GM19463 (cell line): ENCODE measurements around the gene CDK13.

Source experiments
- ATAC-seq: cut with Tn5 transposase; IDR thresholded peaks from one replicate; pipeline ENCODE4 v1.9.1; 2021; ENCODE audit warnings: mild to moderate bottlenecking, moderate library complexity; ENCODE audit not compliant: unreplicated experiment

Gene CDK13

DNA sequence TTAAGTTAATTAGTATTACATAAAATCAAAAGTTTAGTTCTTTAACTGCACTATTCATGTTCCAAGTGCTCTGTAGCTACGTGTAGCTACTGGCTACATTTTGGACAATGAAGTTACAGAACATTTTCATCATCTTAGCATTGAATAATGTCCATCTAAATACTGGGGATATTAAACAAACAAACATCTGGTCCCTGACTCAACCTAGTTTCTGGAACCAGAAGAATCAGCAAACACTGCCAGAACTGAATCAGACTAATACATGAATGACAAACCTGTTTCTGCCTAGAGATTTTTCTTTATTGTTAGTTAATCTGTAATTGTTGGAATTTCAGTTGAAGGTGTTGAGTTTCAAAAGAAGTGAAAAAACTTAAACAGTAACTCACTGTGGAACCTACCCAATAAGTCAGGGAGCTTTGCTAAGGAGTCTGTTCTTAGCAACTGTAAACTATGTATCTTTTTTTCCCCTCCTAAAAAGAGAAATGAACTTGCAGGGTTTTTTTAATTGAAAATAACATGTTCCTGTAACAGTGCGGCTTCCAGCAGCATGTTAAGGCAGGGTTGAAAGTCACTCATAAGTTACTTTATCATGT is 58.3 kb downstream of the CDK13 start:
- no peak for ATAC-seq

- ATAC-seq: no peak
These were observed 59.2 kb downstream of the CDK13 start for GRCh38 chr7:40009301-40009700.

DNA sequence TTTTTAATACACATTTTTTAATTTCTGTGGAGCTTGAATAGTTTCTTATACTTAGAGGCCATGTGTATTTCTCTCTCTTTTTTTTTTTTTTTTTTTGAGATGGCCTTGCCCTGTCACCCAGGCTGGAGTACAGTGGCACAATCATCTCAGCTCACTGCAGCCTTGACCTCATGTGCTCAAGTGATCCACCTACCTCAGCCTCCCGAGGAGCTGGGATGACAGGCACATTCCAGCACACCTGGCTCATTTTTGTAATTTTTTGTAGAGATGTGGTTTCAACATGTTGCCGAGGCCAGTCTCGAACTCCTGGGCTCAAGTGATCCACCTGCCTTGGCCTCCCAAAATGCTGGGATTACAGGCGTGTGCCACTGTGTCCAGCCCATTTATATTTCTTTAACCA is 64.3 kb downstream of the CDK13 start:
- ATAC-seq: no peak

- peak; percentile 91 for ATAC-seq
These were observed 65.8 kb downstream of the CDK13 start for GRCh38 chr7:40015790-40016296.

GRCh38 chr7:40019558-40019957 is 69.5 kb downstream of the CDK13 start:
- no peak for ATAC-seq

DNA sequence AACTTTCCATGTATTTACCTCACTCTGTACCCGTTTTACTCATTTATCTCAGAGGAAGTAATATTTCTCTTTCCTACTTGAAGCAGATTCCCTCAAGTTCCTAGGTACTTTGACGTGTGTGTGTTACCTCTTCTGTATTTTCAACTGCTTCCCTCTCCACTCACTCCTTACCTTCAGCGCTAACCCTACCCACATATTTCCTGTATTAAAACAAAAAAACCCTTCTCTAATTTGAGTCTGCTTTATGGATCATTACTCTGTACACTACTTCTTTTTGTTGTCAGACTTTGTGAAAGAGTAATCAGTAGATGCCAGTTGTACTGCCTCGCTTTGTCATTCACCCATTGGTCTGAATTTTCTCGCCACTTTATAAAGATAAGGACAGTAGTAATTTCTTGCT is 74.0 kb downstream of the CDK13 start:
- no peak for ATAC-seq

- no peak for ATAC-seq
These were observed 74.8 kb downstream of the CDK13 start for GRCh38 chr7:40024841-40025240.

DNA sequence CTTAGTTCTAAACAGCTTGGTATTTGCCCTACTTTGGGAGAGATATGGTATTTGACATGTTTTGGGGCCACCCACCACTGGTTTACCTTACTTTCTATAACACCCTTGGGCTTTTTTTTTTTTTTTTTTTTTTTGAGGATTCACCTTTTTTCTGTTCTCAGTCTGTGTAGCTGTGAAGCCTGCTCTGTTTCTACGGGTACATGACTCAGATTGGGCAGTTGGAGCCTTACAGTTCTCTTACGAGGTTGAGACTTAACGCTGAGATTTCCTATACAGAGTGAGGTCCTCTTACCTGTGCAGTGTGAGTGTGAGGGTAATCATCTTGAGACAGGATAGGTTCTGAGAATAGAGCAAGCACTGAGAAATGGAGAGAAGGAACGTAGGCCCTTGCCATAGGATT is 77.5 kb downstream of the CDK13 start:
- no peak for ATAC-seq

GRCh38 chr7:40033826-40034225 is 83.8 kb downstream of the CDK13 start:
- no peak for ATAC-seq

DNA sequence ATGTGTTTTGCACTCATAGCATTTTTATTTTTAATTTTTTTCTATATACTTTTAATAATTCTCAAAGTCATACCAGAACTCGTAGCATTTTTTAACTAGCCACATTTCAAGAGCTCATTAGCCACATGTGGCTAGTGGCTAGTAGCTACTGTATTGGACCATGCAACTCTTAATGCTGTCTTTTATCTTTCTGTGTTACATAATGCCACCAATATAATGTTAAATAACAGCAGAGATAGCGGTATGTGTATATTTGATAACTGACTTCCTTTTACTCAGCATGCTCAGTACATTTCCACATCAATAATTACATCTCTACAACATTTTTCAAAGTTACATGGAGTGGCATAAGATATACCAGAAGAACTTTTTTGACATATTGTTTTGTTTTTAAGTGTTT is 91.4 kb downstream of the CDK13 start:
- no peak for ATAC-seq

DNA sequence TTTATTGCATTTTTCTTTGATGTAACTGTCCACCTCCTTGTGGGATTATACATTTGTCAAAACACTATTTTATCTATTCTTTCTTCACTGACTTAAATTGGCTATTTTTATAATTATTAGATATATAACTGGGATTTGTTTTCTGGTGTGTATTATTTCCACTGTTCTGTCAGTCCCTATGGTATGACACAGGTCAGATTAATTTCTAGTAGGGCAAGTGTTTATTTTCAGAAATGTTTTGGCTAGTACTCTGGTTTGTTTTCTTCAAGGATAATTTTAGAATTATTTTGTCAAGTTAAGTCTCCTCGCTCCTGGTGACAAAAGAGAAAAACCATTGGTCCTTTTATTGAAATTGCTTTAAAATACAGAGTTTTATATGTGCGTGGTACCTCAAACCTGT is 93.1 kb downstream of the CDK13 start:
- ATAC-seq: no peak

DNA sequence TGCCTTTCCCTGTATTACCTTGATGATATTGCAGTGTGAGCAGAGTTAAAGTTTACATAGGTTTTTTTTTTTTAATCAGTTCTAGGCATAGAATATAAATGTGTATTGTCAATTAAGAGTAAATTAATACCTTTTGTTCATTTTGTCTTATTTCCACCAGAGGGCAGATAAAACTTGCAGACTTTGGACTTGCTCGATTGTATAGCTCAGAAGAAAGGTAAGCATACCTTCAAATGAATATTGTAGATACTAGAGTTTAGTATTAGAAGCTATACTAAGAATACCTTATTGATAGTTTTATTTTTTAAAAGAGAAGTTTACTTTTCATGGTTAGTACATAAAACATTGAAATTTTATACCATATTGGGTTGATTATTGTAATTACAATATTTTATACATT is 97.6 kb downstream of the CDK13 start:
- no peak for ATAC-seq

GRCh38 chr7:40057292-40057691 is 107.2 kb downstream of the CDK13 start:
- no peak for ATAC-seq

DNA sequence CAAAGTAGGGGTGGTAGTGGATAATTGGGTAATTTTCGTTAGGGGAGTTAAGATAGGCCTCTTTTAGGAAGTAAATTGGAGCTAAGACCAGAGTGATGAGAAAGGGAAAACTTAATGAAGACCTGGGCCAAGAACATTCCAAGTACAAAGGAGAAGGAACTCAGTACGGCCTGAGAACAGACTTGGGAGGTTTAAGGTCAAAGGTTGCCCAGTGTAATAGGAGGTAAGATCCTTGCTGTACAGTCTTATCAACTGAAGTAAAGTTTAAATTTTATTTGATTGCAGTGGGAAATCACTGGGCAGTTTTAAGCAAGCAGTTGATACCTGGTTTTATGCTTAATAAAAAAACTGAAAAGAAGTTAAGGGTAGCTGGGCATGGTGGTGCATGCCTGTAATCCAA is 108.0 kb downstream of the CDK13 start:
- no peak for ATAC-seq

DNA sequence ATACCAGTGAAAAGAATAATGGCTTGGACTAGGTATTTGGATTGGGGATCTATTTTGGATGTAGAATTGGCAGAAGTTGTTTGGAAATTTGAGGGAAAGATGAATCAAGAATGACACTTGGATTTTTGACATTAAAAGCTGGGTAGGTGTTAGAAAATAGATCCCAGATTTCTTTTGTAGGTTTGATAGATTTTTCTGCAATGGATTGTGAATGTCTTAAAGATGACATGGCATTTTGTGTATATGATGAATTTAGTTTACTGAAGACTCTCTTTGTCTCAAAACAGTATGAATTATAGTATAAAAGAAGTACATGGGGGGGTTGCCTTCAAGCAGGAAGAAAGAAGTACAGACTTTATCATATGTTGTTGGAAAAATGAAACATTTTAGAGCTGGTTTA is 108.6 kb downstream of the CDK13 start:
- ATAC-seq: no peak

- ATAC-seq: no peak
These were observed 109.0 kb downstream of the CDK13 start for GRCh38 chr7:40059057-40059456.

DNA sequence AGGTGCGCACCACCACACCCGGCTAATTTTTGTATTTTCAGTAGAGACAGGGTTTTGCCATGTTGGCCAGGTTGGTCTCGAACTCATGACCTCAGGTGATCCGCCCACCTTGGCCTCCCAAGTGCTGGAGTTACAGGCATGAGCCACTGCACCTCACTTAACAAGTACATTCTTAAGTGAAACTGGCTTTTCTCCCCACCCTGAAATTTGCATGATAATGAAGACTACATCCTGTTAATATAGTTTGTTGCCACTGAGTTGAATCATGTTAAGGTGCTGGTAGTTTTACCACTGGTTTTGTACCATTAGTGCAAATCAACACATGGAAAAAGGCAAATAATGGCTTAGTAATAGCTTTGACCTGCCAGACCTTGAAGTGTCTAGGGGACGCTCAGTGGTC is 122.2 kb downstream of the CDK13 start:
- no peak for ATAC-seq

DNA sequence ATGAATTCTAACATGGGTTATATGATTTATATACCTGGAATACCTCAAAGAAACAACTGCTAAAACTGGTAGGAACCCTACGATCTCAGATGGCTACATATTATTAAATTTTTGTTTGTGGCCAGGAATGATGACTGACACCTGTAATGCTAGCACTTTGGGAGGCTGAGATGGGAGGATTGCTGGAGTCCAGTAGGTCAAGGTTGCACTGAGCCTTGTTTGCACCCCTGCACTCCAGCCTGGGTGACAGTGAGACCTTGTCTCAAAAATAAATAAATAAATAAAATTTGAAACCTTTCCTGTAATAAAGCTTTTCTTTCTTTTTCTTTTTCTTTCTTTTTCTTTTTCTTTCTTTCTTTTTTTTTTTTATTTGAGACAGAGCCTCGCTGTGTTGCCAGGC is 123.2 kb downstream of the CDK13 start:
- ATAC-seq: no peak

- no peak for ATAC-seq
These were observed 127.8 kb downstream of the CDK13 start for GRCh38 chr7:40077849-40078248.

DNA sequence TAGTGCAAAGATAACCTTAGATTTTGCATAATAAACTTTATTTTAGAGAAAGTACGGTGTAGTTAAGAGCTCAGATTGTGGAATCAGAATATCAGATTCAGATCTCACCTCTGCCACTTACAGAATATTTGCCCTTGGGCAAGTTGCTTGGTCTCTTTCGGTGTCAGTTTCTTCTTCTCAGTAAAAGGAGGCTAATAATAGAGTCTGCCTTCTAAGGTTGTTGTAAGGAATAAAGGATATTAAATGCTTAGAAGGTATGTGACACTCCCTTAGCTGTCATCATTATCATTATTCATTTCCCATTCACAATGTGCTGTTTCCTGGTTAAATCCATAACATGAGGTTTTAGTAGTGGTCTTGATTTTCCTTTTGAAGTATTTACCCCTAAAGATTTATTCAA is 142.1 kb downstream of the CDK13 start:
- ATAC-seq: no peak

GRCh38 chr7:40093631-40094350 is 143.7 kb downstream of the CDK13 start:
- no peak for ATAC-seq

GRCh38 chr7:40095230-40095629 is 145.2 kb downstream of the CDK13 start:
- ATAC-seq: no peak
